Upper lobe of right lung (tissue), 1 donor: ENCODE measurements around the gene PABPN1. TPM values are rescaled to one million over a fixed set of nuclear protein-coding genes. Genes with fewer than 3 reads are reported as not detected.
A peak's percentile ranks its signal among the peaks of the same experiment; 100 is the strongest.

ENCODE experiments used
- ATAC-seq: fragments of 200-7000 bp; cut with Tn5 transposase; one replicate; pipeline ENCODE4 v1.9.1; 2020; ENCODE audit warnings: mild to moderate bottlenecking, moderate library complexity
- DNase-seq: peaks from one replicate; pipeline ENCODE4 v3.0.0-alpha.2; 2020
- H3K27ac ChIP-seq: fragments of 200-600 bp; one replicate; pipeline ENCODE4 v1.8.0; 2022
- H3K27me3 ChIP-seq: fragments of 200-600 bp; one replicate; pipeline ENCODE4 v1.8.0; 2022; ENCODE audit warnings: mild to moderate bottlenecking
- H3K36me3 ChIP-seq: fragments of 200-600 bp; one replicate; pipeline ENCODE4 v1.8.0; 2022
- H3K4me1 ChIP-seq: fragments of 200-600 bp; one replicate; pipeline ENCODE4 v1.8.0; 2022
- H3K4me3 ChIP-seq: fragments of 200-600 bp; one replicate; pipeline ENCODE4 v1.8.0; 2022; ENCODE audit warnings: mild to moderate bottlenecking
- H3K9me3 ChIP-seq: fragments of 200-600 bp; one replicate; pipeline ENCODE4 v1.8.0; 2022
- intact Hi-C: fragments of 100-400 bp; cut with DNase I; formaldehyde crosslinking; loops from one replicate; pipeline ENCODE4 v1.11.0; 2022
- total RNA-seq: library from RNA; stranded (reverse); fragmentation: NEBNext Ultra II Directional; extraction: Animal tissue kit (Norgen Biotek cat#: 25700); gene quantifications from one replicate; pipeline ENCODE4 v1.2.1, GENCODE V29; 2021
- TF ChIP-seq, protein P1 (sequence below): fragments of 200-600 bp; IDR thresholded peaks from one replicate; pipeline ENCODE4 v1.8.0; 2022; ENCODE audit warnings: antibody characterized with exemption
- donor health status: DM: no; HTN: yes; CAD: no; lungs with severe emphysema.

The PABPN1 gene
- total RNA-seq, 1 donor from 2014 or later, result 118 TPM

DNA sequence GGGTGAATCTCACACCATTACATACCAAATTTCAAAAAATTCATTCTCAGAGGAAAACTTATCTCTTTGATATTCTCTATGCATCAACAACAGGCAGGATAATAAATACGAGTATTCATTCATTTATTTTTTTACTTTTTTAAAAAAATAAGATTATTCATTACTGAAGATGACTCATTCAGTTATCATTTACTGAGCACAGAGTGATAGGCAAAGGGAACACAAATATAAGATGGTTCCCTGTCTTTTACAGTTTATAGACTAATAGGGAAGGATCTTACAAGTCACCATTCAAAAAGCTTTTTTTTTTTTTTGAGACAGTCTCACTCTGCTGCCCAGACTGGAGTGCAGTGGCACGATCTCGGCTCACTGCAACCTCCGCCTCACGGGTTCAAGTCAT lies 5.0 kb upstream of the PABPN1 start:
- Histone ChIP-seq H3K36me3 (peaks cover 9% of the 10 kb centered on the region), H3K4me1 (peaks cover 6% of the 10 kb centered on the region), H3K27ac (no peak overlapping the region), H3K27me3 (no peaks in the 10 kb centered on the region), H3K4me3 (no peak overlapping the region), H3K9me3 (no peaks in the 10 kb centered on the region)
- DNase-seq, result no peak
- intact Hi-C loops, result no loop called here
- TF ChIP-seq, protein P1, sequence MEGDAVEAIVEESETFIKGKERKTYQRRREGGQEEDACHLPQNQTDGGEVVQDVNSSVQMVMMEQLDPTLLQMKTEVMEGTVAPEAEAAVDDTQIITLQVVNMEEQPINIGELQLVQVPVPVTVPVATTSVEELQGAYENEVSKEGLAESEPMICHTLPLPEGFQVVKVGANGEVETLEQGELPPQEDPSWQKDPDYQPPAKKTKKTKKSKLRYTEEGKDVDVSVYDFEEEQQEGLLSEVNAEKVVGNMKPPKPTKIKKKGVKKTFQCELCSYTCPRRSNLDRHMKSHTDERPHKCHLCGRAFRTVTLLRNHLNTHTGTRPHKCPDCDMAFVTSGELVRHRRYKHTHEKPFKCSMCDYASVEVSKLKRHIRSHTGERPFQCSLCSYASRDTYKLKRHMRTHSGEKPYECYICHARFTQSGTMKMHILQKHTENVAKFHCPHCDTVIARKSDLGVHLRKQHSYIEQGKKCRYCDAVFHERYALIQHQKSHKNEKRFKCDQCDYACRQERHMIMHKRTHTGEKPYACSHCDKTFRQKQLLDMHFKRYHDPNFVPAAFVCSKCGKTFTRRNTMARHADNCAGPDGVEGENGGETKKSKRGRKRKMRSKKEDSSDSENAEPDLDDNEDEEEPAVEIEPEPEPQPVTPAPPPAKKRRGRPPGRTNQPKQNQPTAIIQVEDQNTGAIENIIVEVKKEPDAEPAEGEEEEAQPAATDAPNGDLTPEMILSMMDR, result no peak
- ATAC-seq, result no peak

GRCh38 chr14:23319746-23320583 lies 1.3 kb upstream of the PABPN1 start:
- TF ChIP-seq, protein P1, result no peak
- intact Hi-C loops, result no loop called here
- no peak for ATAC-seq
- no peaks in the 10 kb centered on the region for H3K27me3 ChIP-seq
- peaks cover 27% of the 10 kb centered on the region for H3K36me3 ChIP-seq
- DNase-seq, result no peak
- H3K4me1 ChIP-seq, result peaks cover 22% of the 10 kb centered on the region
- H3K27ac ChIP-seq, result peak overlapping the region; percentile 95
- no peaks in the 10 kb centered on the region for H3K9me3 ChIP-seq
- peak overlapping the region; percentile 57 for H3K4me3 ChIP-seq

DNA sequence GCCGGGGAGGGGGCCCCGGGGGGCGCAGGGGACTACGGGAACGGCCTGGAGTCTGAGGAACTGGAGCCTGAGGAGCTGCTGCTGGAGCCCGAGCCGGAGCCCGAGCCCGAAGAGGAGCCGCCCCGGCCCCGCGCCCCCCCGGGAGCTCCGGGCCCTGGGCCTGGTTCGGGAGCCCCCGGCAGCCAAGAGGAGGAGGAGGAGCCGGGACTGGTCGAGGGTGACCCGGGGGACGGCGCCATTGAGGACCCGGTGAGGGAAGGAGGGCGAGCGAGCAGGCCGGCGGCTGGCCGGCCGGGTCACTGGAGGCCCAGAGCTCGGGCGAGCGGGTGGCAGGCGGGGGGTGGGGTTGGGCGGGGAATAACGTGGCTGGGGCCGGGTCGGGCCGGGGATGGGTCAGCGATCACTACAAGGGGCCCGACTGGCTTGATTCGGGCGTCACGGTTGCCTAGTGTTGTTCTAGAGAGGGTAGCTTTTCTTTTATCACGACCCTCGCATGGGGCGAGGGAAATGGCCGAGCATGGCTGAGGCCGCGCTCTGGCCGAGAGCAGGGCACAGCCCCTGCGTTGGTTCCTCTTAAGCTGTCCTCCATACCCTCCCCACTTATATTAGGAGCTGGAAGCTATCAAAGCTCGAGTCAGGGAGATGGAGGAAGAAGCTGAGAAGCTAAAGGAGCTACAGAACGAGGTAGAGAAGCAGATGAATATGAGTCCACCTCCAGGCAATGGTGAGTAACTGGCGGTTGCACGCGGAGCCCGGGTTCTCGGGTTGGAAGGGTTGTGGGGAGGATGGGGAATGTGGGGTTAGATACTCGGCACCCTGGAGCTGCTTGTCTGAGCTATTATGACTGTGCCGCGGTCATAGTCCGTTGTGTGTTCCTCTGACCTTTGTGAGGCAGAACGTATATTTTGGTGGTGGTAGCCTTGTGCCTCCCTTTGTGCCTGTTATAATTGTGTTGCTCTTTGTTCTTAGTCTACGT lies 603 bp downstream of the PABPN1 start:
- no peaks in the 10 kb centered on the region for H3K27me3 ChIP-seq
- H3K9me3 ChIP-seq, result no peaks in the 10 kb centered on the region
- peak overlapping the region; percentile 96 for H3K27ac ChIP-seq
- TF ChIP-seq, protein P1, result no peak
- intact Hi-C loops, result no loop called here
- ATAC-seq, result peak; percentile 35
- H3K36me3 ChIP-seq, result peaks cover 29% of the 10 kb centered on the region
- peak overlapping the region; percentile 91 for H3K4me3 ChIP-seq
- peaks cover 22% of the 10 kb centered on the region for H3K4me1 ChIP-seq
- DNase-seq, result peak; percentile 84

DNA sequence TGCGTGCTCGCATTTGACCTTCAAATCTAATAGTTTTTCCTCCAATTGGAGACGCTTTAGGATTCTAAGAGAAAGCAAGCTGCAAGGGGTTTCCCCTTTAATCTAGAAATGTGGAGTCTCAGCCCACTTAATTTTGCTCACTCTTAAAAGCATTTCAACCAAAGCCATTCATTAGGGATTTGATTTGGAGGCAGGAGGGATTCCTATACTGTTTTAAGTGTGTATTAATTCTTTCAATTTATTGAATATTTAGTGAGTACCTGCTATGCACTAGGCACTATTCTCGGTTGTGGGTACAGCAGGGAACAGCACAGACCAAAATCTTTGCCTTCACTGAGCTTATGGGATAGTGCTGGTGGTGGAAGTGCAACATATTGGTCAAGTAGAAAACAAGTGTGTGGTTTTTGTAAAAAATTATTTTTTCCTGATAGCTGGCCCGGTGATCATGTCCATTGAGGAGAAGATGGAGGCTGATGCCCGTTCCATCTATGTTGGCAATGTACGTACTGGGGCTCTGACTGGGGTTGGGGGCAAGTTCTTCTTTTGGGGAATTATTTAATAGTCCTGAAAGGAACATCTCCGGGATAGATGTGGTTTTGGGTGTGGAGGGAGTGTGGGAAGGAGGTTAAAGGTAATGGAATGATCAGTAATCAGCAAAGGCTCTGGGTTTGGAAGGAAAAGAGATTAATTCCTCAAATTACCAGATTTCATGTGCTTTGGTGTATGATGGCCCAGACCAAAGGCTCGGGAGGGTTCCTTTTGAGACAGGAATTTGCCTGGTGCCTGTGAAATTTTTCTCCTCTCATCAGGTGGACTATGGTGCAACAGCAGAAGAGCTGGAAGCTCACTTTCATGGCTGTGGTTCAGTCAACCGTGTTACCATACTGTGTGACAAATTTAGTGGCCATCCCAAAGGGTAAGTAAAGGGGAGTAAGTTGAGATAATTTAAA lies 1.6 kb downstream of the PABPN1 start:
- ATAC-seq, result no peak
- intact Hi-C loops, result no loop called here
- H3K9me3 ChIP-seq, result no peaks in the 10 kb centered on the region
- peaks cover 29% of the 10 kb centered on the region for H3K36me3 ChIP-seq
- H3K4me1 ChIP-seq, result peaks cover 22% of the 10 kb centered on the region
- TF ChIP-seq, protein P1, result no peak
- no peaks in the 10 kb centered on the region for H3K27me3 ChIP-seq
- peak overlapping the region; percentile 96 for H3K27ac ChIP-seq
- peak overlapping the region; percentile 91 for H3K4me3 ChIP-seq
- DNase-seq, result no peak
